CD14-positive monocyte (primary cell): ENCODE data around the gene LDB1. TPM values are rescaled to one million over a fixed set of nuclear protein-coding genes. Genes with fewer than 3 reads are reported as not detected.

ENCODE experiments used
- DNase-seq, 3 donors: peaks; one replicate each; pipeline ENCODE4 v3.0.0-alpha.2; 2011 to 2022
- H2AFZ ChIP-seq: 2 replicates; pipeline ENCODE4 v1.6.0; 2012; ENCODE audit warnings: mild to moderate bottlenecking, low read depth, low read length, inconsistent platforms; ENCODE audit not compliant: insufficient read depth, poor library complexity, severe bottlenecking
- H3K27ac ChIP-seq, 2 donors: 1 replicate in 1 of 2; 2 replicates in 1 of 2; pipeline ENCODE4 v1.5.1; 2012 to 2013; ENCODE audit warnings: low read length in 2 of 2, control low read depth in 1 of 2, inconsistent platforms in 1 of 2, low read depth in 1 of 2, mild to moderate bottlenecking in 1 of 2
- H3K27me3 ChIP-seq, 2 donors: one replicate each; pipeline versions ENCODE4 v1.6.0 to v1.6.1; 2011 to 2013; ENCODE audit warnings: low read length in 2 of 2; ENCODE audit not compliant: control insufficient read depth in 2 of 2, insufficient read depth in 2 of 2
- H3K36me3 ChIP-seq, 2 donors: replicated peaks in 1 of 2; 1 replicate in 1 of 2; 2 replicates in 1 of 2; pipeline versions ENCODE4 v1.5.1 to v1.6.1; 2012 to 2013; ENCODE audit warnings: low read length in 2 of 2, control low read depth in 1 of 2, inconsistent platforms in 1 of 2, mild to moderate bottlenecking in 1 of 2; ENCODE audit not compliant: insufficient read depth in 2 of 2, control insufficient read depth in 1 of 2
- H3K4me1 ChIP-seq, 2 donors: 1 replicate in 1 of 2; 2 replicates in 1 of 2; pipeline versions ENCODE4 v1.5.1 to v1.6.1; 2012 to 2013; ENCODE audit warnings: low read length in 2 of 2, control low read depth in 1 of 2, inconsistent platforms in 1 of 2, mild to moderate bottlenecking in 1 of 2, moderate library complexity in 1 of 2; ENCODE audit not compliant: insufficient read depth in 2 of 2, control insufficient read depth in 1 of 2
- H3K4me2 ChIP-seq: replicated peaks from 2 replicates; pipeline ENCODE3; 2012; ENCODE audit warnings: low read length, moderate library complexity, mild to moderate bottlenecking; ENCODE audit not compliant: poor library complexity, severe bottlenecking; ENCODE audit errors: extremely low read depth
- H3K4me3 ChIP-seq, 3 experiments: fragments of 200-600 bp in 1 of 3; sonication (generic) in 1 of 3; replicated peaks in 1 of 3; 1 replicate in 2 of 3; 2 replicates in 1 of 3; pipeline ENCODE4 v1.5.1; 2011 to 2013; ENCODE audit warnings: low read length in 3 of 3, mild to moderate bottlenecking in 3 of 3, control low read depth in 2 of 3, low read depth in 2 of 3, inconsistent platforms in 1 of 3, moderate library complexity in 1 of 3
- H3K79me2 ChIP-seq: 2 replicates; pipeline ENCODE4 v1.6.0; 2012; ENCODE audit warnings: mild to moderate bottlenecking, control low read depth, inconsistent platforms, low read length, moderate library complexity; ENCODE audit not compliant: insufficient read depth
- H3K9ac ChIP-seq: 2 replicates; pipeline ENCODE4 v1.6.0; 2017; ENCODE audit warnings: low read length, mild to moderate bottlenecking; ENCODE audit not compliant: insufficient read depth, poor library complexity, severe bottlenecking
- H3K9me3 ChIP-seq, 2 donors: replicated peaks in 1 of 2; 1 replicate in 1 of 2; 2 replicates in 1 of 2; pipeline versions ENCODE4 v1.5.1 to v1.6.1; 2012 to 2013; ENCODE audit warnings: low read length in 2 of 2, control low read depth in 1 of 2; ENCODE audit not compliant: control insufficient read depth in 1 of 2, insufficient read depth in 1 of 2
- H4K20me1 ChIP-seq: 2 replicates; pipeline ENCODE4 v1.6.0; 2012; ENCODE audit warnings: mild to moderate bottlenecking, low read length, control low read depth, moderate library complexity; ENCODE audit not compliant: insufficient read depth
- H3K27ac Mint-ChIP-seq, 7 donors: one replicate each; pipeline ENCODE4 v1.8.0; 2020; ENCODE audit warnings: mild to moderate bottlenecking in 7 of 7, mixed read lengths in 7 of 7, moderate library complexity in 6 of 7, inconsistent platforms in 2 of 7
- H3K27me3 Mint-ChIP-seq, 3 donors: one replicate each; pipeline ENCODE4 v1.8.0; 2021 to 2022; ENCODE audit warnings: low read depth in 3 of 3, mild to moderate bottlenecking in 3 of 3, mixed read lengths in 3 of 3, moderate library complexity in 3 of 3, inconsistent platforms in 1 of 3
- H3K36me3 Mint-ChIP-seq, 2 donors: one replicate each; pipeline ENCODE4 v1.8.0; 2020; ENCODE audit warnings: mixed read lengths in 2 of 2, inconsistent platforms in 1 of 2, mild to moderate bottlenecking in 1 of 2
- H3K4me1 Mint-ChIP-seq: one replicate; pipeline ENCODE4 v1.8.0; 2020; ENCODE audit warnings: mild to moderate bottlenecking, mixed read lengths
- H3K4me3 Mint-ChIP-seq, 2 donors: one replicate each; pipeline ENCODE4 v1.8.0; 2020; ENCODE audit warnings: mild to moderate bottlenecking in 2 of 2, mixed read lengths in 2 of 2, moderate library complexity in 1 of 2
- H3K9me3 Mint-ChIP-seq, 7 donors: one replicate each; pipeline ENCODE4 v1.8.0; 2020 to 2022; ENCODE audit warnings: mixed read lengths in 7 of 7, mild to moderate bottlenecking in 6 of 7, moderate library complexity in 6 of 7, inconsistent platforms in 2 of 7
- CTCF ChIP-seq: fragments of 200-600 bp; IDR thresholded peaks from one replicate; pipeline ENCODE4 v1.8.0; 2022; ENCODE audit warnings: antibody characterized with exemption, mild to moderate bottlenecking
- WGBS: methylation state at CpG from one replicate; pipeline ENCODE4 v1.1.5; 2013; ENCODE audit warnings: missing lambda C conversion rate; ENCODE audit not compliant: insufficient coverage; 5-methylcytosine and 5-hydroxymethylcytosine counted together
- intact Hi-C, 2 donors: fragments of 100-400 bp; cut with micrococcal nuclease; formaldehyde crosslinking; loops; one replicate each; pipeline versions ENCODE4 v1.15.0 to v1.15.1; 2023
- polyA plus RNA-seq, 3 donors: library from polyadenylated mRNA; depleted of rRNA in 1 of 3; unstranded in 2 of 3; stranded (reverse) in 1 of 3; fragments of 300-500 nt in 2 of 3; fragments of >200 nt in 1 of 3; fragmentation: Illumina TruSeq in 2 of 3; gene quantifications; 1 replicate in 2 of 3; 2 replicates in 1 of 3; pipeline ENCODE4 v1.2.3, GENCODE V29; 2012 to 2021

Gene LDB1
- polyA plus RNA-seq, 3 donors: 8.7 to 103 (median 21.9) TPM

- H3K27me3 Mint-ChIP-seq: peaks cover 0 to 3% (median 1%) of the 10 kb centered on the region in 3 donors
These were observed 27.4 kb upstream of the LDB1 start for GRCh38 chr10:102147561-102147960.

DNA sequence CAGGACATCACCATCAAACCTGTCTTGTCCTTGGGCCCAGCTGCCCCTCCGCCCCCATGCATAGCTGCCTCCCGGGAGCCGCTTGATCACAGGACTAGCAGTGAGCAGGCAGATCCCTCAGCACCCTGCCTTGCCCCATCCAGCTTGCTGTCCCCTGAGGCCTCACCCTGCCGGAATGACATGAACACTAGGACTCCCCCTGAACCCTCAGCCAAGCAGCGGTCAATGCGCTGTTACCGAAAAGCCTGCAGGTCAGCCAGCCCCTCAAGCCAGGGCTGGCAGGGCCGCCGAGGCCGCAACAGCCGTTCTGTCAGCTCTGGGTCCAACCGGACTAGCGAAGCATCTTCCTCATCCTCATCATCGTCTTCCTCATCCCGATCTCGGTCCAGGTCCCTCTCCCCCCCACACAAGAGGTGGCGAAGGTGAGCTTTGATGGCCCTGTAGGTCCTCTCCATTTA, 26.8 kb upstream of the LDB1 start:
- Histone ChIP-seq H3K9ac (no peak overlapping the region), H3K27ac (no peak overlapping the region), H3K4me2 (no peak overlapping the region), H3K9me3 (no peaks in the 10 kb centered on the region), H3K4me3 (no peak overlapping the region), H4K20me1 (no peaks in the 10 kb centered on the region), H3K27me3 (no peaks in the 10 kb centered on the region), H3K36me3 (peaks cover 65 to 81% of the 10 kb centered on the region in 2 donors), H3K4me1 (peaks cover 4 to 5% of the 10 kb centered on the region in 2 donors), H3K79me2 (no peaks in the 10 kb centered on the region), H2AFZ (no peak overlapping the region)
- intact Hi-C loops: no loop called here
- H3K9me3 Mint-ChIP-seq: no peaks in the 10 kb centered on the region
- H3K27ac Mint-ChIP-seq: peak overlapping the region in 4 of 7 donors; percentile 1 to 56 (median 4)
- 95% methylated on average over 16 of the region's 17 CpGs for WGBS
- H3K4me1 Mint-ChIP-seq: peaks cover 5% of the 10 kb centered on the region
- no peak overlapping the region for H3K4me3 Mint-ChIP-seq
- peaks cover 0 to 3% (median 1%) of the 10 kb centered on the region in 3 donors for H3K27me3 Mint-ChIP-seq
- peaks cover 68 to 79% of the 10 kb centered on the region in 2 donors for H3K36me3 Mint-ChIP-seq
- no peak for TF ChIP-seq CTCF
- DNase-seq: no peak

More at GRCh38 chr10:102147561-102147960, 27.4 kb upstream of the LDB1 start:
- no peaks in the 10 kb centered on the region for H3K9me3 ChIP-seq
- H2AFZ ChIP-seq: no peak overlapping the region
- H3K36me3 Mint-ChIP-seq: peaks cover 67 to 75% of the 10 kb centered on the region in 2 donors
- no peak overlapping the region for H3K4me3 ChIP-seq
- no peak overlapping the region for H3K4me2 ChIP-seq
- H3K4me1 Mint-ChIP-seq: peaks cover 6% of the 10 kb centered on the region
- H3K4me1 ChIP-seq: peaks cover 4 to 7% of the 10 kb centered on the region in 2 donors
- H3K36me3 ChIP-seq: peaks cover 65 to 77% of the 10 kb centered on the region in 2 donors
- no peak overlapping the region for H3K4me3 Mint-ChIP-seq
- no CpG with 5 or more reads among the region's 1 CpG for WGBS
- no peak overlapping the region for H3K9ac ChIP-seq
- TF ChIP-seq CTCF: no peak
- H3K27ac ChIP-seq: peak overlapping the region in 1 of 2 donors; percentile 14
- H3K79me2 ChIP-seq: peaks cover 2% of the 10 kb centered on the region
- no peaks in the 10 kb centered on the region for H3K27me3 ChIP-seq
- intact Hi-C loops: no loop called here
- H3K27ac Mint-ChIP-seq: peak overlapping the region in 4 of 7 donors; percentile 9 to 56 (median 34)
- no peaks in the 10 kb centered on the region for H4K20me1 ChIP-seq
- no peak for DNase-seq
- no peaks in the 10 kb centered on the region for H3K9me3 Mint-ChIP-seq
